ENCODE measurements around the gene TRPM8. TPM values are rescaled to one million over a fixed set of nuclear protein-coding genes. Genes with fewer than 3 reads are reported as not detected.

The TRPM8 gene
- total and polyA plus RNA-seq, 2 of the 13 experiments (the other 11 are each of a cell fraction or from before 2014, with no cell fraction given): 0.12 TPM; not detected in 1

DNA sequence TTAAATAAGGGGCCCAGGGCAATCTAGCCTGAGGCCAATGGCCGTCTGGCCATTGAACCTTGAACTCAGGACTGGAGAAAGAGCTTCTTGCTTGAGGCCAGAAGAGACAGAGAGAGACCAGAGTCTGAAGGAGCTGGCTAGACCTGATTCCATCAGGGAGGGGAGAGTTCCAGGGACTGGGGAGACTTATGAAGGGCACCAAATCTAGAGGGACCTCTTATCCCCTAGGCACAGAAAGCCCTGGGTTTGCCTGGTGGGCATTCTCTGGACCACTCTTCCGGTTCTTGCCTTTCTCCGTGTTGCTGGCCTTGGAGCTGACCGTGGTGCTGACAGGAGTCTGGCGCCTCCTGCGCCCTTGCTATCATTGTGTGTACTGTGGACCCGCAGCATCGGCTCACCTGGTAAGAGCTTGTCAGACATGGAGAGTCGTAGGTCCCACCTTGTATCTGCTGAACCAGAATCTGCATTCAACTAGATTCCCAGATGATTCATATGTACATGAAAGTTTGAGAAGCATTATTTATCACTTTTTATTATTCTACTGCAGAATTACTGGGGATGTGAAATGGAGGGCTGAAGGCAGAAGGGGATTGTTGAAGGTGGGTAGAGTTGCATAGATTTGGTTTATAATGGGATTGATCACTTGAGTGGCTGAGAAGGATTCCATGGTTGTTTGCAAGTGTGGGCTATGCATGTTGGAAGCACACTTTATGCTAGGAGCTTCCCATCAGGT lies 4.3 kb upstream of the TRPM8 start (continued):
- no peak for TF ChIP-seq TARDBP (CRISPR knock-in tag; IDR thresholded peaks at IDR 0.05)
- TF ChIP-seq MTA3 (CRISPR knock-in tag; IDR thresholded peaks at IDR 0.05): no peak
- TF ChIP-seq ZFYVE20 (CRISPR knock-in tag; IDR thresholded peaks at IDR 0.05; ENCODE audit: borderline replicate concordance, low read depth): no peak
- TF ChIP-seq ZKSCAN8 (CRISPR knock-in tag; IDR thresholded peaks at IDR 0.05; ENCODE audit: borderline replicate concordance): no peak
- no peak for TF ChIP-seq ATF1 (CRISPR knock-in tag; IDR thresholded peaks at IDR 0.05)
- TF ChIP-seq, protein P1, sequence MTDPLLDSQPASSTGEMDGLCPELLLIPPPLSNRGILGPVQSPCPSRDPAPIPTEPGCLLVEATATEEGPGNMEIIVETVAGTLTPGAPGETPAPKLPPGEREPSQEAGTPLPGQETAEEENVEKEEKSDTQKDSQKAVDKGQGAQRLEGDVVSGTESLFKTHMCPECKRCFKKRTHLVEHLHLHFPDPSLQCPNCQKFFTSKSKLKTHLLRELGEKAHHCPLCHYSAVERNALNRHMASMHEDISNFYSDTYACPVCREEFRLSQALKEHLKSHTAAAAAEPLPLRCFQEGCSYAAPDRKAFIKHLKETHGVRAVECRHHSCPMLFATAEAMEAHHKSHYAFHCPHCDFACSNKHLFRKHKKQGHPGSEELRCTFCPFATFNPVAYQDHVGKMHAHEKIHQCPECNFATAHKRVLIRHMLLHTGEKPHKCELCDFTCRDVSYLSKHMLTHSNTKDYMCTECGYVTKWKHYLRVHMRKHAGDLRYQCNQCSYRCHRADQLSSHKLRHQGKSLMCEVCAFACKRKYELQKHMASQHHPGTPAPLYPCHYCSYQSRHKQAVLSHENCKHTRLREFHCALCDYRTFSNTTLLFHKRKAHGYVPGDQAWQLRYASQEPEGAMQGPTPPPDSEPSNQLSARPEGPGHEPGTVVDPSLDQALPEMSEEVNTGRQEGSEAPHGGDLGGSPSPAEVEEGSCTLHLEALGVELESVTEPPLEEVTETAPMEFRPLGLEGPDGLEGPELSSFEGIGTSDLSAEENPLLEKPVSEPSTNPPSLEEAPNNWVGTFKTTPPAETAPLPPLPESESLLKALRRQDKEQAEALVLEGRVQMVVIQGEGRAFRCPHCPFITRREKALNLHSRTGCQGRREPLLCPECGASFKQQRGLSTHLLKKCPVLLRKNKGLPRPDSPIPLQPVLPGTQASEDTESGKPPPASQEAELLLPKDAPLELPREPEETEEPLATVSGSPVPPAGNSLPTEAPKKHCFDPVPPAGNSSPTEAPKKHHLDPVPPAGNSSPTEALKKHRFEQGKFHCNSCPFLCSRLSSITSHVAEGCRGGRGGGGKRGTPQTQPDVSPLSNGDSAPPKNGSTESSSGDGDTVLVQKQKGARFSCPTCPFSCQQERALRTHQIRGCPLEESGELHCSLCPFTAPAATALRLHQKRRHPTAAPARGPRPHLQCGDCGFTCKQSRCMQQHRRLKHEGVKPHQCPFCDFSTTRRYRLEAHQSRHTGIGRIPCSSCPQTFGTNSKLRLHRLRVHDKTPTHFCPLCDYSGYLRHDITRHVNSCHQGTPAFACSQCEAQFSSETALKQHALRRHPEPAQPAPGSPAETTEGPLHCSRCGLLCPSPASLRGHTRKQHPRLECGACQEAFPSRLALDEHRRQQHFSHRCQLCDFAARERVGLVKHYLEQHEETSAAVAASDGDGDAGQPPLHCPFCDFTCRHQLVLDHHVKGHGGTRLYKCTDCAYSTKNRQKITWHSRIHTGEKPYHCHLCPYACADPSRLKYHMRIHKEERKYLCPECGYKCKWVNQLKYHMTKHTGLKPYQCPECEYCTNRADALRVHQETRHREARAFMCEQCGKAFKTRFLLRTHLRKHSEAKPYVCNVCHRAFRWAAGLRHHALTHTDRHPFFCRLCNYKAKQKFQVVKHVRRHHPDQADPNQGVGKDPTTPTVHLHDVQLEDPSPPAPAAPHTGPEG (CRISPR knock-in tag; IDR thresholded peaks at IDR 0.05): no peak
- TF ChIP-seq, protein P2, sequence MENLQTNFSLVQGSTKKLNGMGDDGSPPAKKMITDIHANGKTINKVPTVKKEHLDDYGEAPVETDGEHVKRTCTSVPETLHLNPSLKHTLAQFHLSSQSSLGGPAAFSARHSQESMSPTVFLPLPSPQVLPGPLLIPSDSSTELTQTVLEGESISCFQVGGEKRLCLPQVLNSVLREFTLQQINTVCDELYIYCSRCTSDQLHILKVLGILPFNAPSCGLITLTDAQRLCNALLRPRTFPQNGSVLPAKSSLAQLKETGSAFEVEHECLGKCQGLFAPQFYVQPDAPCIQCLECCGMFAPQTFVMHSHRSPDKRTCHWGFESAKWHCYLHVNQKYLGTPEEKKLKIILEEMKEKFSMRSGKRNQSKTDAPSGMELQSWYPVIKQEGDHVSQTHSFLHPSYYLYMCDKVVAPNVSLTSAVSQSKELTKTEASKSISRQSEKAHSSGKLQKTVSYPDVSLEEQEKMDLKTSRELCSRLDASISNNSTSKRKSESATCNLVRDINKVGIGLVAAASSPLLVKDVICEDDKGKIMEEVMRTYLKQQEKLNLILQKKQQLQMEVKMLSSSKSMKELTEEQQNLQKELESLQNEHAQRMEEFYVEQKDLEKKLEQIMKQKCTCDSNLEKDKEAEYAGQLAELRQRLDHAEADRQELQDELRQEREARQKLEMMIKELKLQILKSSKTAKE (CRISPR knock-in tag; IDR thresholded peaks at IDR 0.05; ENCODE audit: borderline replicate concordance): no peak
- TF ChIP-seq TSC22D2 (CRISPR knock-in tag; IDR thresholded peaks at IDR 0.05; ENCODE audit: borderline replicate concordance): peak; percentile 87
- TF ChIP-seq TRIM24 (CRISPR knock-in tag; IDR thresholded peaks at IDR 0.05): no peak
- TF ChIP-seq ZNF510 (CRISPR knock-in tag; IDR thresholded peaks at IDR 0.05; ENCODE audit: low read depth): no peak
- TF ChIP-seq, protein P3, sequence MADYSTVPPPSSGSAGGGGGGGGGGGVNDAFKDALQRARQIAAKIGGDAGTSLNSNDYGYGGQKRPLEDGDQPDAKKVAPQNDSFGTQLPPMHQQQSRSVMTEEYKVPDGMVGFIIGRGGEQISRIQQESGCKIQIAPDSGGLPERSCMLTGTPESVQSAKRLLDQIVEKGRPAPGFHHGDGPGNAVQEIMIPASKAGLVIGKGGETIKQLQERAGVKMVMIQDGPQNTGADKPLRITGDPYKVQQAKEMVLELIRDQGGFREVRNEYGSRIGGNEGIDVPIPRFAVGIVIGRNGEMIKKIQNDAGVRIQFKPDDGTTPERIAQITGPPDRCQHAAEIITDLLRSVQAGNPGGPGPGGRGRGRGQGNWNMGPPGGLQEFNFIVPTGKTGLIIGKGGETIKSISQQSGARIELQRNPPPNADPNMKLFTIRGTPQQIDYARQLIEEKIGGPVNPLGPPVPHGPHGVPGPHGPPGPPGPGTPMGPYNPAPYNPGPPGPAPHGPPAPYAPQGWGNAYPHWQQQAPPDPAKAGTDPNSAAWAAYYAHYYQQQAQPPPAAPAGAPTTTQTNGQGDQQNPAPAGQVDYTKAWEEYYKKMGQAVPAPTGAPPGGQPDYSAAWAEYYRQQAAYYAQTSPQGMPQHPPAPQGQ (CRISPR knock-in tag; IDR thresholded peaks at IDR 0.05; ENCODE audit: borderline replicate concordance): no peak
- no peak for TF ChIP-seq ZNF230 (CRISPR knock-in tag; IDR thresholded peaks at IDR 0.05)
- no peak for TF ChIP-seq NFYB (CRISPR knock-in tag; IDR thresholded peaks at IDR 0.05)
- TF ChIP-seq NR2F6 (IDR thresholded peaks at IDR 0.05): no peak
- TF ChIP-seq NR2F6 (CRISPR knock-in tag; IDR thresholded peaks at IDR 0.05): no peak
